ENCODE measurements around the gene GRB10.
A peak's percentile ranks its signal among the peaks of the same experiment; 100 is the strongest.
"Not testable (repeated sequence)": the region's sequence is repeated elsewhere in the genome, so short reads cannot be mapped to it uniquely, and the experiment has no call there.

Gene GRB10

GRCh38 chr7:50596484-50596883, 186.2 kb downstream of the GRB10 start:
- no peak for DNase-seq

- peak; percentile 21 for DNase-seq
Observed at GRCh38 chr7:50595491-50596102, 187.1 kb downstream of the GRB10 start.

GRCh38 chr7:50594734-50595485, 187.8 kb downstream of the GRB10 start:
- no peak for DNase-seq

GRCh38 chr7:50594136-50594535, 188.6 kb downstream of the GRB10 start:
- DNase-seq: no peak

GRCh38 chr7:50592940-50593339, 189.8 kb downstream of the GRB10 start:
- no peak for DNase-seq

GRCh38 chr7:50591480-50592438, 190.9 kb downstream of the GRB10 start:
- DNase-seq: no peak

- DNase-seq: no peak
Observed at GRCh38 chr7:50591098-50591479, 191.6 kb downstream of the GRB10 start.

- DNase-seq: no peak
Observed at GRCh38 chr7:50590535-50590934, 192.2 kb downstream of the GRB10 start.

GRCh38 chr7:50589364-50589763, 193.3 kb downstream of the GRB10 start:
- no peak for DNase-seq

- DNase-seq: peak; percentile 23
Observed at GRCh38 chr7:50588937-50589336, 193.8 kb downstream of the GRB10 start.

- DNase-seq: no peak
Observed at GRCh38 chr7:50587737-50588136, 195.0 kb downstream of the GRB10 start.

- no peak for DNase-seq
Observed at GRCh38 chr7:50584793-50585408, 197.8 kb downstream of the GRB10 start.

GRCh38 chr7:50584386-50584785, 198.3 kb downstream of the GRB10 start:
- DNase-seq: no peak

GRCh38 chr7:50583295-50583694, 199.4 kb downstream of the GRB10 start:
- not testable (repeated sequence) for DNase-seq

- DNase-seq: not testable (repeated sequence)
Observed at GRCh38 chr7:50582271-50582670, 200.4 kb downstream of the GRB10 start.

GRCh38 chr7:50580666-50581065, 202.0 kb downstream of the GRB10 start:
- not testable (repeated sequence) for DNase-seq

GRCh38 chr7:50580057-50580456, 202.6 kb downstream of the GRB10 start:
- no peak for DNase-seq

- not testable (repeated sequence) for DNase-seq
Observed at GRCh38 chr7:50578105-50578504, 204.6 kb downstream of the GRB10 start.

GRCh38 chr7:50577569-50577968, 205.1 kb downstream of the GRB10 start:
- DNase-seq: no peak

GRCh38 chr7:50576388-50576787, 206.3 kb downstream of the GRB10 start:
- DNase-seq: not testable (repeated sequence)

GRCh38 chr7:50567715-50568261, 214.9 kb downstream of the GRB10 start:
- no peak for DNase-seq

GRCh38 chr7:50565977-50566376, 216.7 kb downstream of the GRB10 start:
- DNase-seq: no peak

- DNase-seq: no peak
Observed at GRCh38 chr7:50565559-50565916, 217.2 kb downstream of the GRB10 start.

All from activated CD4-positive, alpha-beta T cell treated with anti-CD3 and anti-CD28 coated beads for 48 hours (primary cell).